Suprapubic skin (tissue), 3 donors: Measurements from ENCODE around the gene MYB.
A peak's percentile ranks its signal among the peaks of the same experiment; 100 is the strongest.

Source experiments
- POLR2A ChIP-seq, 2 donors: fragments of 450-650 bp; IDR thresholded peaks; one replicate each; pipeline ENCODE4 v1.6.1; 2017; ENCODE audit warnings: antibody characterized with exemption in 2 of 2, mild to moderate bottlenecking in 2 of 2, moderate library complexity in 2 of 2
- TF ChIP-seq, protein P1 (sequence below), 2 donors: fragments of 200-600 bp in 1 of 2; fragments of 450-650 bp in 1 of 2; sonication (generic) in 1 of 2; IDR thresholded peaks; one replicate each; pipeline ENCODE4 v1.5.1; 2016 to 2019; ENCODE audit warnings: antibody characterized with exemption in 2 of 2, mild to moderate bottlenecking in 1 of 2, moderate library complexity in 1 of 2

DNA sequence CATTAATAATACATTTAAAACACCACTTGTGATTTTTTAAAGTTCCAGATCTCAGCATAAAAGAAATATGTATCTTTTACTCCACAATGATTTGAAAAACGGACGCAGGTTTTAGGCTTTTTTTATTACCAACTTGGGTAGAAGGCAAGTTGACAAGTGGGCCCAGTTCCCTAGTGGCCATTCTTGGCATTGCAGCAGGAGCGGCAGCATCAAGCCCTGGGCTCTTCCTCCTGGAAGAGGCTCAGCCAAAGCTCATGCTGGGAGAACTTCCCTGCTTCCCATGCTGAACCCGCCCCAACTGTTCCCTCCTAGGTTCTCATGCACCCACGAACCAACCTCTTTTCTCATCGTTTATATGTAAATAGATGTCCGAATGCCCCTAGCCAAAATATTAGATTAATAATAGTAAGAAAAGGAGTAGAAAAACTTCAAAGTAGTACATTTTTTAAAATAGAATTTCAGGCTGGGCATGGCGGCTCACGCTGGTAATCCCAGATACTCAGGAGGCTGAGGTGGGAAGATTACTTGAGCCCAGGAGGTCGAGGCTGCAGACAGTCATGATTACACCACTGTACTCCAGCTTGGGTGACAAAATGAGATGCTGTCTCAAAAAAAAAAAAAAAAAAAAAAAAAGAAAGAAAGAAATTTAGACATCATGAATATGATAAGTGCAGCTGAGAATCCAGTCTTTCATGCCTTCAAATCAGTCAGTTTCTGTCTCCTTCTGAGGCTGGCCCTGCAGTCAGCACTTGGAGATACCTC is 18.2 kb upstream of the MYB start:
- TF ChIP-seq POLR2A (IDR thresholded peaks at IDR 0.05): no peak
- TF ChIP-seq, protein P1, sequence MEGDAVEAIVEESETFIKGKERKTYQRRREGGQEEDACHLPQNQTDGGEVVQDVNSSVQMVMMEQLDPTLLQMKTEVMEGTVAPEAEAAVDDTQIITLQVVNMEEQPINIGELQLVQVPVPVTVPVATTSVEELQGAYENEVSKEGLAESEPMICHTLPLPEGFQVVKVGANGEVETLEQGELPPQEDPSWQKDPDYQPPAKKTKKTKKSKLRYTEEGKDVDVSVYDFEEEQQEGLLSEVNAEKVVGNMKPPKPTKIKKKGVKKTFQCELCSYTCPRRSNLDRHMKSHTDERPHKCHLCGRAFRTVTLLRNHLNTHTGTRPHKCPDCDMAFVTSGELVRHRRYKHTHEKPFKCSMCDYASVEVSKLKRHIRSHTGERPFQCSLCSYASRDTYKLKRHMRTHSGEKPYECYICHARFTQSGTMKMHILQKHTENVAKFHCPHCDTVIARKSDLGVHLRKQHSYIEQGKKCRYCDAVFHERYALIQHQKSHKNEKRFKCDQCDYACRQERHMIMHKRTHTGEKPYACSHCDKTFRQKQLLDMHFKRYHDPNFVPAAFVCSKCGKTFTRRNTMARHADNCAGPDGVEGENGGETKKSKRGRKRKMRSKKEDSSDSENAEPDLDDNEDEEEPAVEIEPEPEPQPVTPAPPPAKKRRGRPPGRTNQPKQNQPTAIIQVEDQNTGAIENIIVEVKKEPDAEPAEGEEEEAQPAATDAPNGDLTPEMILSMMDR (IDR thresholded peaks at IDR 0.05): peak; percentile 27 to 67
